Measurements from ENCODE around the gene LAMC2.
"Not testable (repeated sequence)": the region's sequence is repeated elsewhere in the genome, so short reads cannot be mapped to it uniquely, and the experiment has no call there.

Gene LAMC2

GRCh38 chr1:183185941-183186490 is at the start of gene LAMC2:
TSS of gene LAMC2 (plus strand) at chr1:183186264. CDS start at chr1:183186353, 89 bp downstream.
- DNase-seq: no peak

DNA sequence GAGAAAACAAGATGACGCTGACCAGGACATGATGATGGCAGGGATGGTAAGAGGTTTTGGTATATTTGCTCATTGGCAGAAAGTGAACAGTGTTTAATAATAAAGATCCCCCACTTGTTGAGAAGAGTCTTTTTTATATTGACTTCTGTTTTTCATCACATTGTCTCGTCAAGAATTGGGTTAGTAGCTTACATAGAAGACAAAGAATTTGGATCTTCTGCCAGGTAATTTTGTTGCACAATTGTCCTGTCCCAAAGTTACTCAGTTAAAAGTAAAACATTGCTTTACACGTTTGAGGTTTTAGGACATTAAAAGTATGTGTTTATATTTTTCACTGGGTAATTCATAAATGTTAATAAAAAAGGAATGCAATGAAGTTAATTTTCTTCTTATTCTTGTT is 48.3 kb upstream of the LAMC2 start:
- no peak for DNase-seq

DNA sequence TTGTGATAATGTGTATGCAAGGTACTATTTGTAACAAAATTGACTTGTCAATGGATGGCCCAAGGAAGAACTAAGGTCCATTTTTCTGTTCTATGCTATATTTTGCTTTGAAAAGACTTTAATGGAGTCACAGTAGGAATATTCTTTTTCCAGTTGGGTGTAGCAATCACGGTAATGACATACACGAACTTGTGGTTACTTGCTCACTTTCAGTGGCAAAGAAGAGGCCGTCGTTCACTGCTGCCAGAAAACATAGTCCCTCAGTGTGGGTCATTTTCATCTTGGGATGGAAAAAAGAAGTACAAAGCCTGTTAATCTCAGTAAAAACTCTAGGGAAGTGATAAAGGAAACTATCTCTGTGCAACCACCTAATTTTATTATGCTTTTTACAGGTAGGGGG is 47.8 kb upstream of the LAMC2 start:
- DNase-seq: no peak

DNA sequence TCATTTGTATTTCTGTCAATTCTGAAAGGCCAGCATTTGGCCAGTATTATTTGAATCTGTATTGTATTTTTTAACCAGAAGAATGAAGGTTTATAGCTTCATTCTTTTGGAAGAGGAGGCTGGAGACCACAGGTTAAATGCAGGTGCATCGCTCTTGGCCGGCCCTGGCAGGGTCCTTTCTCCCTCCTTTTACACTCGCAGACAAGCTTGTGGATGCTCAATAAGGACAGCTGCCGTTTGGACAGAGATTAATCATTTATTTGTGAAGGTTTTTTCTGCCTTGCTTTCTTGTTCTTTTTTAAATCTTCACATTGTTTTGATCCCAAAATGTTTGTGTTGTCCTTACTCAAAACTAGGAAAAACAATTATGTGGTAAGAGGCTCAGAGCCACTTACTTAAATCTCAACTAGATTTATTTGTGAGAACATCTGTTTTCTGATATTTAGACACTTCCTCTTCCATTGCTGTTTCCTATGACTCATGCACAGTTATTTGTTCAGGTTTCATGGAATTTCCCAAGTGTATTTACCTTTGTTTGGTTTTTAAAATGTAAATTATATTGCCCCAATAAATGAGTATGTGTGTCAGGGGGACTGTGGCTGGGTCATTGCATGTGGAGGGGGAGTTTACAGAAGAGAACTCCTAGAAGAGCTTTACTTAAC is 46.7 kb upstream of the LAMC2 start:
- DNase-seq: no peak

DNA sequence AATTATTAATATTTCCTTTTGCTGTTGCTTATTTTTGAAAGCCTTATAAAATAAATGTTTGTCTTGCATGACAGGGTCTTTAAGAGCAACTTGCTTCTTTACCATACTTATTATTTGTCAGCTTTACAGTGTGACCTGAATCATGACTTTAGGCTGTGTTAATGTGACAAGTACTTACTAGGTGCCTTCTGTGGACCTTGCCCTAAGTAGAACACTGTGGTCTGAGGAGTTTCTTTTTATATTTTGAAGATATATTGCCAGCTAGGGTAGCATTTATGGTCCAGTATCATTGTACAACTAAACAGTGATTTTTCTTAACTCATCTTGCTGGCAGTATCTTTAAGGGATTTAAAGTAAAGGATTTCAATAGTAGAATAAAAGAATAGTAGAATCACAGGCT is 45.4 kb upstream of the LAMC2 start:
- no peak for DNase-seq

DNA sequence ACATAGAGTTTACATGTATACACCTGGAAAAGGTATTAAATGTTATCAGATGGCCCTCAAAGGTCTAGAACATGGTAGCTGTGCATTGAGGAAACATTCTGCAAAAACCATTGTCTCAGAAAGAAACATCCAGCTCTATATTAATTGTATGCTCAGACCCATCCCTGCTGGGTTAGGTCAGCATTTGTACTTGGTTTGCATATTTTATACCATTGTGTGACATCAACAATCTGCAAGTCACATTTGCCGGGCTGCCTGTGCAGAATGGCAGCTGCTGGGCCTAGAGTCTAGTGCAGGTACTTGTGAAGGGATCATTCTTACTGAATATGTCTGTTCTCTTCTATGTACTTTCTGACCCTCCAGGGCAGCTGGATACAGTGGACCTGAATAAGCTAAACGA is 43.9 kb upstream of the LAMC2 start:
- no peak for DNase-seq

GRCh38 chr1:183143576-183144315 is 42.3 kb upstream of the LAMC2 start:
- no peak for DNase-seq

GRCh38 chr1:183144752-183145151 is 41.3 kb upstream of the LAMC2 start:
- DNase-seq: no peak

- no peak for DNase-seq
These were observed 38.3 kb upstream of the LAMC2 start for GRCh38 chr1:183147735-183148134.

- no peak for DNase-seq
These were observed 37.5 kb upstream of the LAMC2 start for GRCh38 chr1:183148599-183148998.

- no peak for DNase-seq
These were observed 36.8 kb upstream of the LAMC2 start for GRCh38 chr1:183149273-183149672.

DNA sequence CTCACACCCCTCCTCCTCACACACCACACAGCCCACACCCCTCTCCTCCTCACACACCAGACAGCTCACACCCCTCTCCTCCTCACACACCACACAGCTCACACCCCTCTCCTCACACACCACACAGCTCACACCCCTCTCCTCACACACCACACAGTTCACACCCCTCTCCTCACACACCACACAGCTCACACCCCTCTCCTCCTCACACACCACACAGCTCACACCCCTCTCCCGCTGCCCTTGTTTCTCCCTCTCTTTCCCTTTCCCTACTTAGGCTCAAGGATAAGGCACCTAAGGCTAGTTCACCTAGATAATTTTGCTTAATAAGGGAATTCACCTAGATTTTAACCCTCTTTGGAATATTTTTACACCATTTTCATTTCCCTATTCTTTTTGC is 36.0 kb upstream of the LAMC2 start:
- not testable (repeated sequence) for DNase-seq

DNA sequence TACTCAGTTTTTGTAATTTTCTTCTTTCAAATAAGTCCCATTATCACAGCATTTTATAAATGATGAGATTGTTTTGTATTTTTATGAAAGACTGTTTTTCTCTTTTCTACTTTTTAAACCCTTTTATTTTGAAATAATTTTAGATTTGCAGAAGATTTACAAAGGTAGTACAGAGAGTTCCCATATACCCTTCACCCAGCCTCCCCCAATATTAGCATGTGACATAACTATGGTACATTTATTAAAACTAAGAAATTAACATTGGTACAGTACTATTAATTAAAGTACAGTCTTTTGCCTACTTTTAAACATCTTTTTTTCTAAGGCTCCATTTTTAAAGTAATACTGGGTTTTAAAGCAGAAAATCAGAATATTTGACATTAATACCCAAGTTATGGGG is 35.6 kb upstream of the LAMC2 start:
- DNase-seq: no peak

GRCh38 chr1:183152180-183152579 is 33.9 kb upstream of the LAMC2 start:
- no peak for DNase-seq

DNA sequence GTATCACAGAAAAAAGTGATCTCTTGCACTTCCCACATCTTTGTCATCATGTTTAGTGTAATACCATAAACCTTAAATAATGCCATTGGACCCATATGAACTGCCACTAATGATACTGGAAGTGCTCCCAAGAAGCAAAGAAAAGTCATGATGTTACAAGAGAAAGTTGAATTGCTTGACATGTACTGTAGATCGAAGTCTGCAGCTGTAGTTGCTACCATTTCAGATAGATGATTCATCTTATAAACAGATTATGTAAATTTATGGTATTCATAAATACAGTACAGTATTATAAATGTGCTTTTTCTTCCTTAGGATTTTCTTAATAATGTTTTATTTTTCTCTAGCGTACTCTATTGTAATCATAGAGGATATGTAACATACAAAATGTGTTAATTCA is 30.1 kb upstream of the LAMC2 start:
- no peak for DNase-seq

DNA sequence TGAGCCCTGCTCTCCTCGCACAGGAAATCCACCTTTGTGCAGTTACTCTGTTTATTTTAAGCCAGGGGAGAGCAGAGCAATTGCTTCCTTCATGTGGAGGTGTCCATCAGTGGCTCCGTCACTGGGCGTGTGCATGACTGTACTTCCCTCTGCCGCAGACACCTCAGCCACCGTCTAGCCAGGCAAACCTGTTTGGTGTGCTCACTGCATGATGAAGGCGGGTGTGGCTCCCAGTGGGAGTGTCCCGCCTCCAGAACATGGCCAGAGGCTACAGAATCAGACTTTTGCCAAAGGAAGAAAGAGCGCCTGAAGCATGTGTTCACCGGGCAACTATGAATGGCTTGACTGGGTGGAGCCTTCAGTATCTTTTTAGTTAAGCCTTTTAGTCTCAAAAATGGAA is 26.1 kb upstream of the LAMC2 start:
- no peak for DNase-seq

GRCh38 chr1:183161391-183161790 is 24.7 kb upstream of the LAMC2 start:
- no peak for DNase-seq

DNA sequence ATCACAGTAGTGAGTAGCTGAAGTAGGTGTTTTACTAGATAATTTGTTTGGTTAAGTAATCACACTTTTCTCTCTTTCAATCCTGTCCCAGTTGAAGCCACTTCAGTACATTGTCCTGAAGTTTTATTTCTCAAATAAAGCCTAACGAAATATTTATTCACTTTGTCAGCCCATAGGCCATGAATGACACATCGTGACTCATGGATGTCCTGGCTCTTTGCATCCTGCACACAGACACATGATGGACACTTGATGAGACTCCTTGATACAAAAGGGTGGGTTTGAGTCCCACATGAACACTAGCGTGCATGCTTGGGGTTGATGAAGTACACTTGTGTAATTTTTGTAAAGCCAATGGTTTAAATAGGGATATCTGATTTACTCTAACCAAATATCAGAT is 22.7 kb upstream of the LAMC2 start:
- no peak for DNase-seq

DNA sequence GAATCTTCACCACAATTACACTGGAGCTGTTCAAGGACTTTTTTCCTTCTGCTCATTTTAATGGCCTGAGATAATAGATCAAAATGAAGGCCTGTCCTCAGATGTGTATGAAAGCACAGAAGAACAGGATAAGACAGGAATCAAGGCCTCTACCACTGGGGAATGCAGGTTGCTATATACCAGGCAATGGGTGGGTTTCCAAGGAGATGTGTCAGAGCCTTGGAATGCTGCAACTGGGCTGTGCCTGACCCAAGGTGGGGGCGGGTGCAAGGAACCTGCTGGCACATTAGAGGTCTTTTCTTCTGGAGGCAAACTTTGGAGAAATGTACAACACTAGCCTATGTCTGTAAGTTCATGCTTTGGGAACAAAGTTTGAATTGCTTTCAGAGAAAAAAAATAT is 21.7 kb upstream of the LAMC2 start:
- no peak for DNase-seq

GRCh38 chr1:183164963-183165362 is 21.1 kb upstream of the LAMC2 start:
- DNase-seq: no peak

DNA sequence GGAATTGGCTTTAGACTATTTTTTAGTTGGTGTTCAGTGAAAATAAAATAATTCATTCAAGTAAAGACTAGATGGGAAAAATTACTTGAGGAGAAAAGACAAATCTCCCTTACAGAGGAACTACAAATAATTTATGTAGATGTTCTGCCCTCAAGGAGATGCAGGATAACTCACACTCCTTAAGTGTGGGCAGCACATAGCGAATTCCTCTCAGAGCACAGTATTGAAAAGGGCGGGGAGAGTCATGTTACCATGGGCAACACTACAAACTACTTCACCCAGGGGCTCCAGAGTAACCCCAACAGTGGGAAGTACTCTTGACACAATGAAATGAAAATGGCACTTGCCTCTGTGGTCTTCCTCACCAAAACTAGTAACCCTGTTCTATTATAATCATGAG is 20.6 kb upstream of the LAMC2 start:
- no peak for DNase-seq

DNA sequence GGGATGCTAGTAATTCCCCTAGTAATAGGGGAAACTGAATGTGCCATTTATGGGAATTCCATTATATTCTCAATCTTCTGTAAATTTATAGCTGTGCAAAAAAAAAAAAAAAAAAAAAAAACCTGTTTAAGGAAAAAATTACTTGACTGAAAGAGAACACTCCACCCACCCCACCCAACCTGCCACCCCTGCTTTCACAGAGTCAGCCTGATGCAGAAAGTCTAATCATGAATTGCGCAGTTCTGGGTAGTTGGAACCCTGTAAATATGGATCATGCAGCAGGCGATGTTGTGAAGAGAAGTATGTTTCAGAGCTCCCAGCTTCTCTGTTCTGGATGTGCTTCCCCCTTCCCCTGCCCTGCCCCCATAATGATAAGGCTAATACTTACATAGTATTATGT is 19.6 kb upstream of the LAMC2 start:
- DNase-seq: no peak

DNA sequence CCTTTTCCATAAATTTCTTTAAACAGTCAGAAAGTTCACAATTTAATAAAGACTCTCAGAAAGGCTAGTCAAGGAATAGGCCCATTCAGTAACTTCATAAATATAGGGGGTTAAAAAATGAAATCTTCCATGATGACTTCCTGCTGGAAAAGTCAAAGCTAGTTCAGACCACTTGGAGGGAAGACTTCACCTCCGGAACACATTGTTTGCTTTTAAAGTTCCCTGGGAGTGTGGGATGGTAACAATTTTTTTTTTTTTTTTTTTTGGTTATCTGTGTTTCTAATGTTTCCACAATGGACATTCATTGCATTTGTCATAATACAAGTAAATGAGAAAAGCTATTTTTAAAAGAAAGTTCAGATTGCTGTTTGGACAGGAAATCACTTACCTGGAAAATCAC is 18.4 kb upstream of the LAMC2 start:
- no peak for DNase-seq

DNA sequence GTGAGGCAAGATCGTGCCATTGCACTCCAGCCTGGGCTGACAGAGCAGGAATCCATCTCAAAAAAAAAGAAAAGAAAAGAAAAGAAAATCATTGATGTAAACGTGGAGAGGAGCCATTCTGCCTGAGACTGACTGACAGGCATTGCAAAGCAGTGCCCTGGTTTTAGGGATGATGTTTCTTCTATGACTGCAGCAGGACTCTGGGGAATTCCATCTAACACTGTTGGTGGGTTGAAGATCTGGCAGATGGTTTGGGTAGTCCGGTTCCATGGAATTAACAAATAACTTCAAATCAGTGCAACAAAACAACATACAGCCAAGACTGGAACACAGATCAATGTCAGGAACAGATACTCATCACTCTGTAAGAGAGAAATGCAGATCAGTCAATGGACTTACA is 17.8 kb upstream of the LAMC2 start:
- DNase-seq: no peak

GRCh38 chr1:183173828-183174227 is 12.2 kb upstream of the LAMC2 start:
- no peak for DNase-seq

All from activated effector memory CD4-positive, alpha-beta T cell treated with anti-CD3 and anti-CD28 coated beads, Interleukin-2, amount 50 U/mL, for 16 hours (primary cell).